ENCODE results near the gene SCAP.

DNA sequence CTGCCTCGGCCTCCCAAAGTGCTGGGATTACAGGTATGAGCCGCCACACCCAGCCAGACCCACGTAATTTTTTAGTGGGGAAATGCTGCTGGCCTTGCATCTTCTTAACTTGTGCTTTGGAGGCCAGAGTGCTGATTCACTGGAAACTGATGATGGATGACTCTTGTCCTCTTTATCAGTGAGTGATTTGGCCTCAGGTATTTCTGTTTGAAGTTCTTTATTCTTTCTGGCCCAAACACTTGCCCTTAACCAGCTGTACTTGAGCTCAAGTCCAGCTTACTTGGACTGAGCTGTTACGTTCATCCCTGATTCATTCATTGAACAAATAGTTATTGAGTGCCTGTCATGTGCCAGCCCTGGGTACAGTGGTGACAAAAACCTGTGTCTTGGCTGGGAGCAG is 90.7 kb downstream of the SCAP start:
- TF ChIP-seq, protein P1, sequence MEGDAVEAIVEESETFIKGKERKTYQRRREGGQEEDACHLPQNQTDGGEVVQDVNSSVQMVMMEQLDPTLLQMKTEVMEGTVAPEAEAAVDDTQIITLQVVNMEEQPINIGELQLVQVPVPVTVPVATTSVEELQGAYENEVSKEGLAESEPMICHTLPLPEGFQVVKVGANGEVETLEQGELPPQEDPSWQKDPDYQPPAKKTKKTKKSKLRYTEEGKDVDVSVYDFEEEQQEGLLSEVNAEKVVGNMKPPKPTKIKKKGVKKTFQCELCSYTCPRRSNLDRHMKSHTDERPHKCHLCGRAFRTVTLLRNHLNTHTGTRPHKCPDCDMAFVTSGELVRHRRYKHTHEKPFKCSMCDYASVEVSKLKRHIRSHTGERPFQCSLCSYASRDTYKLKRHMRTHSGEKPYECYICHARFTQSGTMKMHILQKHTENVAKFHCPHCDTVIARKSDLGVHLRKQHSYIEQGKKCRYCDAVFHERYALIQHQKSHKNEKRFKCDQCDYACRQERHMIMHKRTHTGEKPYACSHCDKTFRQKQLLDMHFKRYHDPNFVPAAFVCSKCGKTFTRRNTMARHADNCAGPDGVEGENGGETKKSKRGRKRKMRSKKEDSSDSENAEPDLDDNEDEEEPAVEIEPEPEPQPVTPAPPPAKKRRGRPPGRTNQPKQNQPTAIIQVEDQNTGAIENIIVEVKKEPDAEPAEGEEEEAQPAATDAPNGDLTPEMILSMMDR (IDR thresholded peaks at IDR 0.05) = no peak
- no peak for TF ChIP-seq POLR2A (IDR thresholded peaks at IDR 0.05)
